GM18526 (cell line): Measurements from ENCODE around the gene RAB11FIP3.

Experiments
- POLR2A ChIP-seq: IDR thresholded peaks from 3 replicates; pipeline ENCODE4 v1.6.1; 2011; ENCODE audit not compliant: insufficient read length; ENCODE audit errors: extremely low read depth

Gene RAB11FIP3

DNA sequence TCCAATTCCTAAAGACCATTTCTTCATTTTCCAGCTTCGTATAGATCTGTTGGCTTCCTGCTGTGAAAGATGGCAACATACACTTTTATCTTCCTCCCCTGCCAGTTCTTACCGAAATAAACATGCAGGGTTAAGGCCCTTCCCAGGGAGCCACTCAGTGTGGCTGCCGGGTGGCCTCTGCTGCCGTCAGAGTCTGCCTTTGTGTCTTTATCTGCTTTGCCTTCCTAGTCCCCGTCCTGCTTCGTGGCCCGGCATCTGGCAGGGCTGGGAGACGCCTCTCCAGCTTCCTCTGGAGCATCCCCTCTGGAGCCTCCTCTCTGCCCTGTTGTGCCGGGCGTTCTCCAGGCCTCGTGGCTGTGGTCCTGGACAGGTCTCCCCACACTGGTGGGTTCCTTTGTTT lies 71.8 kb downstream of the RAB11FIP3 start:
- no peak for TF ChIP-seq POLR2A

DNA sequence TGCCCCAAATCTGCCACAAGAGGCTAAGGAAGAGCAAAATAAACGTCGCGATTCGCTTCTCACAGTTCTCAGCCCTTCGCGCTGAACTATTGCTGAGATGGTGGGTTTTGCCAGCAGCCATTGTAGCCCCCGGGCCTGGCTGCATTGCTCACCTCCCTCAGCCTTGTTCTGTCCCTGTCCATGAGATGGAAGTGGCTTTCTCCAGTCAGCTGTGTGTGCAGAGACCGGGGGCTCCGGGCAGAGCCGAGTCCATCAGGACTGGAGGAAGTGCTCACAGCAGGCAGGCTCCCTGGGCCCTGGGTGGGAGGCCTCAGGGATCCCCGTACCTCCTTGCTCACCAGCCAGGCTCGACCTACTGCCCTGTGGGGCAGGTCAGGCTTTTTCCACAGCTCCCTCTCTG lies 74.5 kb downstream of the RAB11FIP3 start:
- no peak for TF ChIP-seq POLR2A

DNA sequence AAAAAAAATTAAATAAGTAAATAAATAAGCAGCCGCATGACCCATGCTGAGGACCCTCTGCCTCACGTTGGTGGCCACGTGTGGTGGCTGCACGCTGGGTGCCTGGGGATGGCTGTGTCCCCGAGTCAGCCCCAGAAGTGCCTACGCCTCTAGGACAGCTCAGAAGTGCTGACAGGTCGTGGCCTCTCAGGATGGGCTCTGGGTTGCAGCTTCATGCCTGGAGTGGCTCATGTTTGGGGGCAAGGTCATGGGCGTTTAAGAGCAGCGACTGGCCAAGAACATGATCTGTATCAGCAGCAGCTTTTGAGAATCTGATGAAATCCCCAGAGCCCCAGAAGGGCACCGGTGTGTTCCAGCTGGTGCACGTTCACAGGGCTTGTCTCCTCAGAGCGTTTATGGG lies 75.3 kb downstream of the RAB11FIP3 start:
- TF ChIP-seq POLR2A, result no peak

DNA sequence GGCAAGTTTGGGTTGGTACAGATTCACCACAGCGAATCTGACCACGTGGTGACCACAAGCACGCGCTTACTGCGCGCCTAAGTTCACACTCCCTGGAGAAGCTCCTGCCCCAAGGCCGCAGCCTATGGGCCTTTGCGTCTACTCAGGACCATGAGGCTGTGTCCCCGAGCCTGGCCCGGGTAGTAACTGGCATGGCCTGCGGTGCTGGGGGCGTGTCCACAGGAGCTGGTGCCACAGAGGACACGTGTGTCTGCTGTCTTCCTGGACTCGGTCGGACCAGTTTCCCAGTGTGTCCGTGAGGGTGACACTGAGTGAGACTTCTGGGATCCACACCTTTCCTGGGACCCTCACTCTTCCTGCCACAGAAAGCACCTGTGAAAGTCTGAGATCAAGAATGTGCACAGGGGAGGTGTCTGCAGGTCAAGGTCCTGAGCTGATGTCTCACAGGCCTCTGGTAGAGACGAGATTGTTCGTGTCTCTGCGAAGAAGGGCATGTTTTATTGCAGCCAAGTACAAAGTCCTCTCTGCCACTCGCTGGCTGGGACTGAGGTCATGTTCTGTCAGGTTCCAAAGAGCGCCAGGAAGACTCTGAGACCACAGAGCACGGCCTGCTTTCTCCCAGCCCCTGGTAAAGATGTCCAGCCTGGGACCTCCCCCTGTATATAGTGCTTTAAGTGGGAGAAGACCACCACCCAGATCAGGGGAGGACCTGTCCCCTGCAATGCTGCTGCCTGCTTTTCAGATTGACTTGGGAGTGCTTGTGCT lies 76.9 kb downstream of the RAB11FIP3 start:
- no peak for TF ChIP-seq POLR2A

DNA sequence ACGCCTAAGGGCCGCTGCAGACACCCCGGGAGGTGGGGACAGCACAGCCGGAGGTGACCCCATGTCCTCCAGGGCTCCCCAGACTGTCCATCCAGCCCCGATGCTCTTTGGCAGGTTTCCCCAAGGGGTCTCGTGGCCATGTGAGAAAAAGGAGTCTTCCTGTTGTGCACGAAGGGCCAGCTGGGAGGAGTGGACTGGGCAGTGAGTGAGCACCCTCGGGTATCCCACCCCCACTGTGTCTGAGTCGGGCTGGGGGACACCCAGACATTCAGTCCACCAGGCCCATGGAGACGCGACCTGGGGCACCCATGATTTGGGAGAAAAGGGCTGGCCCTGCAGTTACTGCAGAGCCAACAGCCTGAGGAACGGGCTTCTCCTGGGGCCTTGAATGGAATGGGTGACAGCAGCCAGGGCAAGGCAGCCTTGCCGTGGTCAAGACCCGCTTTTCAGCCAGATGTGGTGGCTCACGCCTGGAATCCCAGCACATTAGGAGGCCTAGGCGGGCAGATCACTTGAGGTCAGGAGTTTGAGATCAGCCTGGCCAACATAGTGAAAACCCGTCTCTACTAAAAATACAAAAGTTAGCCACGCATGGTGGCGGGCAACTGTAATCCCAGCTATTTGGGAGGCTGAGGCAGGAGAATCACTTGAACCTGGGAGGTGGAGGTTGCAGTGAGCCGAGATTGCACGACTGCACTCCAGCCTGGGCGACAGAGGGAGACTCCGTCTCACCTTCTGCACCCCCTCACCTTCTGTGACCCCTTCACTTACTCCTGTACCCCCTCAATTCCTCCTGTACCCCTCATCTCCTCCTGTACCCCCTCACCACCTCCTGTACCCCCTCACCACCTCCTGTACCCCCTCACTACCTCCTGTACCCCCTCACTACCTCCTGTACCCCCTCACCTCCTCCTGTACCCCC lies 78.0 kb downstream of the RAB11FIP3 start:
- no peak for TF ChIP-seq POLR2A

DNA sequence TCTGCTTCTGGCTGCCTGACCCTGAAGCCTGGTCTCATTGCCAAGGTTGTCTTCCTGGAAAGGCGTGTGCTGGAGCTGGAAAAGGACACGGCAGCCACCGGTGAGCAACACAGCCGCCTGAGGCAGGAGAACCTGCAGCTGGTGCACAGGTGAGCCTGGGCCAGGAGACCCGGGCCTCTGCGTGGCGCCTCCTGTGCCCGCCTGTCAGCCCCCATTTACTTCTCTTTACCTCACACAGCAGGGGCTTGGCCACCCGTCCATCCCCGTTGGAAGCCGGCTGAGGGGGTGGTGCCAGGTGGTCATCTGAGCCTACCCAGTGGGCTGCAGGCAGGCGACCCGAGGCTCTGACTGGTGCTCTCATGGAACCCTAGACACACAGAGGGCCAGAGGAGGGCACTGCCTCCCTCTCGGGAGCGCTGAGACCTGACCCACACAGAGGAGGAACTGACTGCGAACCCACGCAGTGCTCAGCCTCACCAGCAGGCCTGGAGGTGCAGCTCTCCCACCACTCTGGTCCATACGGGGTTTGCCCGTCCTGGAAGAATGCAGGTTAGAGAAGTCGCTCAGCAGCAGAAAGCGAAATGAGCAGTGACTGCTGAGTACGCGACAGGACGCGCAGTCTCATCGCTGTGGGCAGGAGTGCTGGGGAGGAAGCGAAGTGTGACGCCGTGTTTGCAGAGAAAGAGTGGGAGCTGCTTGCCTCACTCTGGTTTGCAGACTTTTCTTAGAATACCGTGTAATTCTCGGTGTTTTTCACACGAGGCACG lies 80.2 kb downstream of the RAB11FIP3 start:
- no peak for TF ChIP-seq POLR2A

DNA sequence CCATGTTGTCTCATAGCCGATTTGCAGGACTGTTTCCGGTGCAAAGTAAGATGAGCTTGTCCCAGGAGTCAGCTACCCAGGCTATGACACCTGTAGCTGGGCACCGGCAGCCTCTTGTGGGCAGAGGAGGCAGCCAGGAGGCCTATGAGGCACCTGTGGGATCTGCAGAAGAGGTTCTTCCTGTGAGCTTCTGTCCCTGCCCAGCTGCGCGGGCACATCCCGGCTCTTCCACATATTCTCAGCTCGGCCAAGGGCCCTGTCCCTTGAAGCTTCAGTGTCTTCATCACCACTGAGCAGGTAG lies 80.7 kb downstream of the RAB11FIP3 start:
- no peak for TF ChIP-seq POLR2A

DNA sequence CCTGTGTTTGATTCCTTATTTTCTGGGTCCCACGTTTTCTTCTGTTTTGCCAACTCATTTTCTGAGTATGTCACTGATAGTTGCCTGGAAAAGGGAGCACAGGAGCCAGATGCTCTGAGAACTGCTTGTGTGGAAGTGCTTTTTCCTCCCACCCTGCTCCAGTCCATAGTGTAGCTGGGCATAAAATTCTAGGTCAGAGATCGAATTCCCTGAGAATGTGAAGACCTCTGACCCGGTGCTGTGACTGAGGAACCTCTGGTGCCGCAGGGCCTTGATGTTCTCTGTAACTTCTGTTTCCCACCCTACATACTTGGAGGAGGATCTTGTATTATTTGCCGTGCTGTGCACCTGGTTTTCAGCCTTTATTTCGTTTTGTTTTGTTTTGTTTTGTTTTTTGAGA lies 82.5 kb downstream of the RAB11FIP3 start:
- TF ChIP-seq POLR2A, result no peak

DNA sequence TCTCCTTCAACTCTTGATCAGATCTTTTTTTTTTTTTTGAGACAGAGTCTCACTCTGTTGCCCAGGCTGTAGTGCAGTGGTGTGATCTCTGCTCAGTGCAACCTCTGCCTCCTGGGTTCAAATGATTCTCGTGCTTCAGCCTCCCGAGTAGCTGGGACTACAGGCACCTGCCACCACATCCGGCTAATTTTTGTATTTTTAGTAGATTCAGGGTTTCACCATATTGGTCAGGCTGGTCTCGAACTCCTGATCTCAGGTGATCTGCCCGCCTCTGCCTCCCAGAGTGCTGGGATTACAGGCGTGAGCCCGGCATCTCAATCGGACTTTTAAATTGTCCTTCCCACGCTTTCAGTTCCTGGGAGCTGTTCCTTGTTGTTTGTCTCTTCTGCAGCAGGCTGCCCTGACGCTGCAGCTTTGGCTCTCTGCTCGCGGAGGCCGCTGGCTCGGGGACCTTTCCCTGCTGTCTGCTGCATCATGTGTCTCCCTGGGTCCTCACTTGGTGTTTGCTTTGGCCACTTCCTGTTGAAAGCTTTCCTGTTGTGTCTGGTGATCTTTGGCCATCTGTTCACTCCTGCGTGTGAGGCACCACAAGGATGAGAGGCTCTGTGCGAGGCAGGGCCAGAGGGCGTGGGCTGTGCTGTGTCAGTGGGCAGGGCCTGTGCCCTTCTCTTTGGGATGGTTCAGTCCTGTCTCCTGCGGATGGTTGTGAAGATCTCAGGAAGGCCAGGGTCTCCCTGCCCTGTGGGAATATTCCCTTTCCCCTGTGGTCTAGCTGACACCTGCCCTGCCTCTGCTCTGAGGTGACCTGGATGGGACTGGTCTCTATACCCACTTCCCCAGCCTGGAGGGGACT lies 83.7 kb downstream of the RAB11FIP3 start:
- TF ChIP-seq POLR2A, result no peak

DNA sequence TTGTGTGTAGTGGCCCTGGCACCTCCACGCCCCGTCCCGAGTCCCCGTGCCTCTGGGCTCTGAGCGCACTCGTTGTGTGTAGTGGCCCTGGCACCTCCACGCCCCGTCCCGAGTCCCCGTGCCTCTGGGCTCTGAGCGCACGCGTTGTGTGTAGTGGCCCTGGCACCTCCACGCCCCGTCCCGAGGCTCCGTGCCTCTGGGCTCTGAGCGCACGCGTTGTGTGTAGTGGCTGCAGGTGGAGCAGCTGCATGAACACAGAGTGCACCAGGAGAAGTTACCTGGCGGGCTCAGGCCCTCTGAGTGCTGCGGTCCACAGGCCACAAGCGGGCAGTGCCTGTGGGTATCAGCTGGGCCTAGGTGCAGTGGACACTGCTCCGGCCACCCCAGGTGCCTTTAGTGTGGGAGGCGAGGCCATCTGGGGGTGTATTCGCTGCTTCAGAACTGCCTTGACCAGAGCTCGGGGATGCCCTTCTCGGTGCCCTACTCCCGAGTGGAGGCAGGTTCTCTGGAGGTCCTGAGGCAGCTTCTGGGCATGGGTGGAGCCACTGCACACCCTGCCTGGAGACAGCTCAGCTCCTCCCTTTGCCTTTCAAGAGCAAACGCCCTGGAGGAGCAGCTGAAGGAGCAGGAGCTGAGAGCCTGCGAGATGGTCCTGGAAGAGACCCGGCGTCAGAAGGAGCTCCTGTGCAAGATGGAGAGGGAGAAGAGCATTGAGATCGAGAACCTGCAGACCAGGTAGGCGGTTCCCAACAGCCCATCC lies 84.8 kb downstream of the RAB11FIP3 start:
- no peak for TF ChIP-seq POLR2A

DNA sequence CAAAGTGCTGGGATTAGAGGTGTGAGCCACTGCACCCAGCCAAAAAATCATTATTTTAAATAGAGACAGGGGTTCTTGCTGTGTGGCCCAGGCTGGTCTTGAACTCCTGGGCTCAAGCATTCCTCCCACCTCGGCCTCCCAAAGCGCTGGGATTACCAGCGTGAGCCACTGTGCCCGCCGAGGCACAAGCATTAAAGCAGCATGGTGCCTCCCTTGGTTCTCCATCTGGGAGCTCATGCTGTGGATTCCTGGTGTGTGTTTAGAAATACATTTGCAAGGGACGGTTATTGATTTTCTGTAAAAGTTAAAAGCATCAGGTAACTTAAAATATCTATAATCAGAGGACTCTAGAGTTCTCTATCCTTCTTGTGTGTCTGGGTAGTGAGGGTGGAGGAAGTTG lies 87.4 kb downstream of the RAB11FIP3 start:
- no peak for TF ChIP-seq POLR2A

DNA sequence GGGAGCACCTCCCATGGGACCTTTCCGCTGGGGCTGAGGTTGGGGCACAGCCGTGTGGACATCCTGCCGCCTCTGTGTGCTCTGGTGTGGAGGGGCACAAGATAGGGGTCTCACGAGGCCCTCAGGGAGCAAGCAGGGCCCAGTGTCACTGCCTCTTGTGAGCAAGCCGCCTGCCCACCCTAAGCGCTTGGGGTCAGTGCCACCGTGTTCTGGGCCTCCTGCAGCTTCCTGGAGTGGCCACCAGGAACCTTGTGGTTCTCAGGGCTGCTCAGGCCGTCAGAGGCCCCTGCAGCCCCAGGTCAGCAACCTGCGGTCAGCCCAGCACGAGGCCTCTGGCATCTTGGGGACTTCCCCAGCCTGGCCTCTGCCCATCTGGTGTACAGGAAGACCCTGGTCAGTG lies 88.5 kb downstream of the RAB11FIP3 start:
- TF ChIP-seq POLR2A, result no peak

DNA sequence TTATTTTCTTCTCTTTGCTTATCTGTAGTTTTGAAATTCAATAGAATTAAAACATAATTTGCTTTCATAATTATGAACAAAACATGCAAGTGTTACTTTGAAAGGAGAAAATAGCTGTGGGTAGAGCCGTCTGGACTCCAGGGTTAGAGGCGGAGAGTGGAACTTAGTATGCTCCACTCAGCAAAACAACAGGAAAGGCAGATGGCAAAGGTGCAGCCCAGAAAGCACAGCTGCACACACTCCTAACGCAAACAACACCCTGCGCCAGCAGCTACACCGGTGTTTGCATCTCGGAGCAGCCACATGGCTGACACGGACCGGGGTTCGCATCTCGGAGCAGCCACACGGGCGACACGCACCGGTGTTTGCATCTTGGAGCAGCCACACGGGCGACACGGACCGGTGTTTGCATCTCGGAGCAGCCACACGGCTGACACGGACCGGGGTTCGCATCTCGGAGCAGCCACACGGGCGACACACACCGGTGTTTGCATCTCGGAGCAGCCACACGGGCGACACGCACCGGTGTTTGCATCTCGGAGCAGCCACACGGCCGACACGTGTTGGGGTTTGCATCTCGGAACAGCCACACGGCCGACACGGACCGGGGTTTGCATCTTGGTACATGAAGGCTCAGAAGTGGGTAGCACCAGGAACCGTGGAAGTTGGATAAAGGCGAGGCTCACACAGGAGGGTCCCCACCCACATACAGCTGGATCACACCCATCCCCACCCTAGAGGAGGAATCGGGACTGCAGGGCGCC lies 89.9 kb downstream of the RAB11FIP3 start:
- TF ChIP-seq POLR2A, result no peak

DNA sequence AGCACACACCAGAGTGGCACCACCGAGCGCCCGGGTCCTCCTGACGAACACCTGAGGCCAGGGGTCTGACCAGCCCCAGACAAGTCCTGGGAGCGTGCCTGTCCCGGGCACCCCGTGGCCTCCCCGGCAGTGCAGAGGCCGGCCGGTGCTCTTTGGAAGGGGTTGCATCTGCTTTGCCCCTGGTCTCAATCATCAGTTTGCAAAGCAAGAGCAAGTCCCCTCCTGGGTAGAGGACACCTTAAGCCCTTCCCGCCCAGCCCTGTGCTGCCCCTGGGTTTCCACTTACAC lies 90.4 kb downstream of the RAB11FIP3 start:
- no peak for TF ChIP-seq POLR2A
